WI38 (cell line): Measurements from ENCODE around the gene BCL11B.
"Not testable (repeated sequence)": the region's sequence is repeated elsewhere in the genome, so short reads cannot be mapped to it uniquely, and the experiment has no call there.

Experiments
- H3K4me3 ChIP-seq: 2 replicates; pipeline ENCODE4 v1.5.1; 2011; ENCODE audit warnings: low read depth, mild to moderate bottlenecking, control low read depth, low read length
- TF ChIP-seq, protein P1 (sequence below): IDR thresholded peaks from 2 replicates; pipeline ENCODE4 v1.5.1; 2012; ENCODE audit warnings: low read depth, mild to moderate bottlenecking, control low read depth, low read length

Gene BCL11B

DNA sequence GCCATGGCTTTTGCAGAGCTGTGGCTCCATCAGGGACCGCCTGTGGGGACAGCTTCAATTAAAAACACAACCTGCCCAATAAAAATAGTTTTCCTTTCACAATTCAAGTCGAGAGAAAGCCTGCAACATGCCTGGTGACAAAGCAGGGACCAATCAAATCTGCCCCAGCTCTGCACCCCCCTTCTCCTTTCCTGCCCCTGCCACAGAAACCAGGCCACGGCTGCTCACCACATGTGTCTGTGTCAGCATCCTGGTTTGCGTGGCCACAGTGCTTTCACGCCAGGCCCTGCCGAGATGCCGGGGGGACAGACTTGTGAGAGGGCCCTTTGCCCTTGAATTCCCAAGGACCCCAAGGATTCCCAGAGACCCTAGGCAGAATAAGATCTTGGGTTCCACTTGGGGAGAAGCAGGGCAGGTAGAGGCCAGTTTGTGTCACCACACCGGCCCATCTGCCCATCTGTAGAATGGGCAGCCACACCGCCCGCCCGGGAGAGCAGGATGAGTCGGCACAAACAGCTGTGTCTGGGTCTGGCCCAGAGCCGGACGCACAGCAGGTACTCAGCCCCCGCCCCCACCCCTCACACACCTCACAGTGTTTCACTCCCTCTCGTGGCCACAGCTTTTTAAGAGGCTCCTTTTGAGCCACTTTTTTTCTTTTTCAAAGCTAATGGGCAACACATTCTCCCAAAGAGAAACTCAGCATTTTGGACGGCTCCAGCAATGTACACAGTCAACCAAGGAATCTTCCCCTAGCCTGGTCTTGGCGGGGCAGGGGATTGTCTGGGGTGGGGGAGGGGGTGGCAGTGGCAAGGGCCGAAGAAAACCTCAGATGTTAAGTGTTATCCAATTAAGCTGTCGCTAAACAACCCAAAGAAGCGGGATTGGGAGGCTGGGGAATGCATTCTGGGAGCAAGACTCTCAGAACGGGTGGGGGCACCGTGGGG lies 41.5 kb downstream of the BCL11B start:
- TF ChIP-seq, protein P1, sequence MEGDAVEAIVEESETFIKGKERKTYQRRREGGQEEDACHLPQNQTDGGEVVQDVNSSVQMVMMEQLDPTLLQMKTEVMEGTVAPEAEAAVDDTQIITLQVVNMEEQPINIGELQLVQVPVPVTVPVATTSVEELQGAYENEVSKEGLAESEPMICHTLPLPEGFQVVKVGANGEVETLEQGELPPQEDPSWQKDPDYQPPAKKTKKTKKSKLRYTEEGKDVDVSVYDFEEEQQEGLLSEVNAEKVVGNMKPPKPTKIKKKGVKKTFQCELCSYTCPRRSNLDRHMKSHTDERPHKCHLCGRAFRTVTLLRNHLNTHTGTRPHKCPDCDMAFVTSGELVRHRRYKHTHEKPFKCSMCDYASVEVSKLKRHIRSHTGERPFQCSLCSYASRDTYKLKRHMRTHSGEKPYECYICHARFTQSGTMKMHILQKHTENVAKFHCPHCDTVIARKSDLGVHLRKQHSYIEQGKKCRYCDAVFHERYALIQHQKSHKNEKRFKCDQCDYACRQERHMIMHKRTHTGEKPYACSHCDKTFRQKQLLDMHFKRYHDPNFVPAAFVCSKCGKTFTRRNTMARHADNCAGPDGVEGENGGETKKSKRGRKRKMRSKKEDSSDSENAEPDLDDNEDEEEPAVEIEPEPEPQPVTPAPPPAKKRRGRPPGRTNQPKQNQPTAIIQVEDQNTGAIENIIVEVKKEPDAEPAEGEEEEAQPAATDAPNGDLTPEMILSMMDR, result no peak
- H3K4me3 ChIP-seq, result no peak overlapping the region

DNA sequence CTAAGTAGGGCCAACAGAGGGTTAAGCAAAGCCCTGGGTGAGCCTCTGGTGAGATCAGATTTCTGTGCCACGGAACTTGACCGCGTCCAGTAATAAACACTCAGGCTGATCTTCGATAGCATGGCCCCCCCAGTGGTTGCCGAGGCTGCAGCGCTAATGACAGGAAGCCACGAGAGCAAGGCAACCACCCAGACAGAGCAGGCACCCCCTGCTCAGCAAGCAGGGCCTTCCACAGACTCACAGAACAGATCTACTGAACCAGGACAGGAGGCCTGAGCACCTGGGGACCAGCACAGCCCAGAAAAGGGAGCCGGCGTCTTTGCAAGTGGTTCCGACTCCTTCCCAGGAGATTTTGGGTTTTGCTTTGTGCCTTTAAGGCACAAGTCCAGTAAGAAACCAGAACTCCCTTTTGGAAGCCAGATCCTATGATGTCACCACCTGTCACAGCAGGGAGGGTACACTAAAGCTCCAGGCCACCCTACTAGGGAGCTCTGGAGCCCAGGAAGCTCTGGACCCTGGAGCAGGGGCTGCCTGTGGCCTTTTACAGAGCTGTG lies 42.3 kb downstream of the BCL11B start:
- TF ChIP-seq, protein P1, result no peak
- H3K4me3 ChIP-seq, result no peak overlapping the region

DNA sequence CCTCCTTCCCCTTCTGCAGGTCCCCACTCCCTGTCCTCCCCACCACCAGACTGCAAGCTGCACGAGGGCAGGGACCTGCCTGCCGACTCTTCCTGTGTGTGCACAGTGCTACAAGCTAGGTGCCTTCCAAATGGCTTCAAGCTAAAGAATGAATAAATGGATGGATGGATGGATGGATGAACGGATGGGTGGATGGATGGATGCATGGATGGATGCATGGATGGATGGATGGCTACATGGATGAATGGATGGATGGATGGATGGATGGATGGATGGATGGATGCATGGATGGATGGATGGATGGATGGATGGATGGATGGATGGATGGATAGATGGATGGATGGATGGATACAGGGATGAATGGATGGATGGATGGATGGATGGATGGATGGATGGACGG lies 43.2 kb downstream of the BCL11B start:
- H3K4me3 ChIP-seq, result not testable (repeated sequence)

DNA sequence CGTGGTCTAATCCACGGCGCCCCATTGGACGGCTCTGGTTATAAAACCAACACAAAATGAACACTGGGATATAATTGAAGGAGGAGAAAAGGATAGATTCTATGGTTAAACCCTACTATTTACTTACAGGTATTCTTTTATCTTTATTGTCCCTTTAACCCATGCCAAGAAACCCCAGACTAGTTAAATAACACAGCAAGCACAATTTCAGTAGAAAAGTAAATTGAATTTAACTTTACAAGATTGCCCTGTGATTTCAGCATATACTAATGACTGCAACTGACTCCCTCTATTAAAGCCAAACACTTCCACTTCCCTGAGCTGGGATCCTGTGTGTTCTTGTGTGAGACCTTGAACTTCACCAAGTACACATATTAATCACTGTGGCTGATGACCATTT lies 45.3 kb downstream of the BCL11B start:
- TF ChIP-seq, protein P1, result no peak
- H3K4me3 ChIP-seq, result no peak overlapping the region

DNA sequence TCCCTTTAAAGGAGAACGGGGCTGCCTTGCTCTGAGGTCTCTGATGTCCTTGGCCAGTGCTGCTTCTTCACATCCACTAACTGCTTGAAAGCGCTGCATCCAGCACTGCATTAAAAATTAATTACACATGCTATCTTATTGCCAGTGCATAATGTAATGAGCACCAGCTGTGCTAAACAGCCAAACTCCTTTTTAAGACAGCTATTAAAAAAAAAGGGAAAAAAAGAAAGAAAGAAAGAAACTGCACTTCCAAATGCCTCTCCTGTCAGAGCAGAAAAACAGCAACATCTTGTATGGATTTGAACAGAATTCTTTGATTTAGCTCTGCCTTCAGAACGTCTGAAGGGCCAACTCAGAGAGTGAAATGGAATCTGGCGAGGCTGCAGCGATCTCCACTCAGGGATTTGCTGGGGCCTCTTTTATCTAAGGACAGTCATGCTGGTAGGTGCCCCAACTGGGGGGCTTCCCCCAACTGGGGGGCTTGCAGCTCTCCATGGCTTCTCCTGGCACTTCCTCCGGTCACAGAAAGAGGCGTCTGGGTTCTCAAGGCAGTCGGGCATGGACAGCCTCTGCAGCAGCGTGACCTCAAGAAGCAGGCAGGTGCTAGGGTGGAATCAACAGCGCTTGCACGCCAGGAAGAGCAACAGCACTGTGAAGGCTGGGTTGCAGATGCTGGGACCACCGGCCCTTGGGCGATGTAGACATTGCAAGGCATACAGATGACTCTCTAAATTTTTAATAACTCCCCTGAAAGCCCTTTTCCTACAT lies 46.4 kb downstream of the BCL11B start:
- TF ChIP-seq, protein P1, result no peak
- H3K4me3 ChIP-seq, result no peak overlapping the region

DNA sequence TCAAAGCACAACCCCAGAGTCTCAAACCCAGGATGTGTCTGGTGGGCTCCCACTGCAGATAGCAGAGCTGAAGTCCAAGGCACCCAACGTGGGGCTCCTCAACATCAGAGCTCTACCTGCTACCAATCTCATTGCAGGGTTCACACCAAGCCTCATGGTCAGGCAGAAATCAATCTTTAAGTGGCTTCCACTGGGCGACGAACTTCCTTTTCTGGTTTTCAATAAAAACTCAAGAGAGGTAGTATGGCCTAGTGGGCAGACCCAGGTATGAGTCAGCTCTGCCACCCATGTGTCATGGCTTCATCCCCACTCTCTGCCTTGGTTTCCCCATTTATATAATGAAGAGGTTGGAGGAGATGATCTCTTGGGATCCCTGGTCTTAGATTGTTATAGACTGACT lies 47.0 kb downstream of the BCL11B start:
- TF ChIP-seq, protein P1, result no peak
- H3K4me3 ChIP-seq, result no peak overlapping the region

DNA sequence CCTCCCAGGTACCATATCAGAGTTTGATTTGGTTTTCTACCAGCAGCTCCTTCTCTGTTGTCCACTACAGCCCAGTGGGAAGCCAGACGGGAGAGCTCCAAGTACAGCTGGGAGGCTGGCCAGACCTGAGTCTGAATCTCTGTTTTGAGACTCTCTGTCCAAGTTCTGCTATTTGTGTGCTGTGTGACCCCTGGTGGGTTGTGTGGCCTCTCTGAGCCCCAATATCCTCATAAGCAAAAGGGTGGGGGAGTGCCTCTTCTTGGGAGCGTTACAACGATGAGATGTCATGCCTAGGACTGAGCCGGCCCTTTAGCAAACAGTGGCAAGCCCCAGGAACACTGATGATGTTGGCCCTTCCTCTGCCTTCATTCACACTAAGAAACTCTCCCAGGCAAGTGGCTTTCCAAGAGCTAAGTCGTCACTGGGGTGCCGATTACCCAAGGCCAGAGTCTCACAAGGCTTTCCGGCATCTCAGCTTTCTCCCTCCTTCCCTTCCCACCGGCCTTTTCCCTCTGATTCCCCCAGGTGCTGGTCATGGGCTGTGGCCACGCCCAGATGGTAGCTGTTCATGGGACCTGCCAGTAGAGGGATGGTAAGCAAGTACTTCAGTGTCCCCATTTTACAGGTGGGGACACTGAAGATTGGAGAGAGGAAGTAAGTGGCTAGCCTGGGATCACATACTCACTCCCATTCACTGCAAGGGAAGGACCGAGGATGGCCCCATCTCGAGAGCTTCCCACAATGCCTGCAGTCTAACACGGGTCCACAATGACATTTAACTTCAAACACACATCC lies 47.7 kb downstream of the BCL11B start:
- no peak overlapping the region for H3K4me3 ChIP-seq
- TF ChIP-seq, protein P1, result no peak
